Loucy (cell line): Measurements from ENCODE around the gene BBX.

Experiments used
- H2AFZ ChIP-seq: fragments of 200-600 bp; sonication (generic); 2 replicates; pipeline ENCODE4 v1.6.0; 2016; ENCODE audit warnings: antibody characterized with exemption, mild to moderate bottlenecking, low read length, moderate library complexity
- H3F3A ChIP-seq: fragments of 200-600 bp; 2 replicates; pipeline ENCODE4 v1.6.0; 2016; ENCODE audit warnings: antibody characterized with exemption, low read depth, mild to moderate bottlenecking
- H3K27me3 ChIP-seq: fragments of 200-600 bp; sonication (generic); 2 replicates; pipeline ENCODE4 v1.6.1; 2014; ENCODE audit warnings: low read length, mild to moderate bottlenecking; ENCODE audit not compliant: insufficient read depth, poor library complexity, severe bottlenecking
- H3K36me3 ChIP-seq: fragments of 200-600 bp; sonication (generic); 2 replicates; pipeline ENCODE4 v1.6.1; 2016; ENCODE audit warnings: low read length; ENCODE audit not compliant: insufficient read depth
- H3K4me1 ChIP-seq: fragments of 200-600 bp; sonication (generic); 2 replicates; pipeline ENCODE4 v1.5.1; 2014; ENCODE audit warnings: low read length, mild to moderate bottlenecking; ENCODE audit not compliant: insufficient read depth, poor library complexity, severe bottlenecking
- H3K4me2 ChIP-seq: fragments of 200-600 bp; sonication (generic); 2 replicates; pipeline ENCODE4 v1.6.0; 2014; ENCODE audit warnings: antibody characterized with exemption, low read length, low read depth, mild to moderate bottlenecking; ENCODE audit not compliant: poor library complexity, severe bottlenecking
- H3K4me3 ChIP-seq: fragments of 200-600 bp; sonication (generic); 2 replicates; pipeline ENCODE4 v1.5.1; 2014; ENCODE audit warnings: low read length, mild to moderate bottlenecking, mixed read lengths; ENCODE audit not compliant: poor library complexity, severe bottlenecking
- H3K79me2 ChIP-seq: fragments of 200-600 bp; sonication (generic); 2 replicates; pipeline ENCODE4 v1.6.1; 2014; ENCODE audit warnings: low read length; ENCODE audit not compliant: insufficient read depth
- H3K9ac ChIP-seq: fragments of 200-600 bp; sonication (generic); 2 replicates; pipeline ENCODE4 v1.6.0; 2014; ENCODE audit warnings: mild to moderate bottlenecking, low read depth, low read length, moderate library complexity; ENCODE audit not compliant: poor library complexity, severe bottlenecking
- H3K9me2 ChIP-seq: fragments of 200-600 bp; sonication (generic); replicated peaks from 2 replicates; pipeline ENCODE4 v1.6.1; 2016; ENCODE audit warnings: low read depth, low read length, mixed read lengths
- H3K9me3 ChIP-seq: fragments of 200-600 bp; sonication (generic); 2 replicates; pipeline ENCODE4 v1.6.1; 2014; ENCODE audit warnings: mild to moderate bottlenecking, antibody characterized with exemption, low read length, low read depth; ENCODE audit not compliant: insufficient read depth
- H4K20me1 ChIP-seq: fragments of 200-600 bp; sonication (generic); 2 replicates; pipeline ENCODE4 v1.6.0; 2014; ENCODE audit warnings: antibody characterized with exemption, low read length, mild to moderate bottlenecking; ENCODE audit not compliant: insufficient read depth, poor library complexity, severe bottlenecking
- EZH2phosphoT487 ChIP-seq: fragments of 200-600 bp; IDR thresholded peaks from 2 replicates; pipeline ENCODE4 v1.6.1; 2018; ENCODE audit warnings: antibody characterized with exemption, mild to moderate bottlenecking, moderate library complexity, borderline replicate concordance
- TF ChIP-seq, protein P1 (sequence below): fragments of 200-600 bp; sonication (generic); conservative IDR thresholded peaks from 2 replicates; pipeline ENCODE4 v1.5.1; 2014; ENCODE audit warnings: mild to moderate bottlenecking, antibody characterized with exemption, low read length

The BBX gene

DNA sequence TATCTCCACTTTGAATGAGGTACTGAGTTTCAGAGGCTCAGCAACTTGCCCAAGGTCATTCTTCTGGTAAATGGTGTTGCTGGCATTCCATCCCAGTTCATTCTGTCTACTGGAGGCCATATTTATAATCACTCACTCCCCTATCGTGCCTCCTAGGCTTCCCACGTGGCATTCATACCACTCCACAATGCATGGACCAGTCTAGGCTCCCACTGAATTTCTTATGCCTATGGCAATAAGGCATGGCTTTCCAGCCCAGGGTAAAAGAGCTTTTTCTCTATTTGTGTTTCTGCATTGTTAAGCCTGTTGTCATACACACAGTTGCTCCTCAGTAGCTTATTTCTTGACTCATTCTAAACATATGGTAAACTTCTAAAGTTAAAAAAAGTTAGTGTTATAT lies 19.9 kb downstream of the BBX start:
- Histone ChIP-seq H2AFZ (no peak overlapping the region), H3K4me1 (peaks cover 3% of the 10 kb centered on the region), H3K9ac (no peak overlapping the region), H3K36me3 (peaks cover 7% of the 10 kb centered on the region; the same call in 1 of the 2 replicates), H3K27me3 (no peaks in the 10 kb centered on the region), H3K9me2 (no peaks in the 10 kb centered on the region), H3K9me3 (no peaks in the 10 kb centered on the region), H3F3A (no peaks in the 10 kb centered on the region), H3K4me2 (no peak overlapping the region), H4K20me1 (peaks cover 23% of the 10 kb centered on the region), H3K4me3 (no peak overlapping the region), H3K79me2 (peaks cover 57% of the 10 kb centered on the region)
- no peak for TF ChIP-seq EZH2phosphoT487
- TF ChIP-seq, protein P1, sequence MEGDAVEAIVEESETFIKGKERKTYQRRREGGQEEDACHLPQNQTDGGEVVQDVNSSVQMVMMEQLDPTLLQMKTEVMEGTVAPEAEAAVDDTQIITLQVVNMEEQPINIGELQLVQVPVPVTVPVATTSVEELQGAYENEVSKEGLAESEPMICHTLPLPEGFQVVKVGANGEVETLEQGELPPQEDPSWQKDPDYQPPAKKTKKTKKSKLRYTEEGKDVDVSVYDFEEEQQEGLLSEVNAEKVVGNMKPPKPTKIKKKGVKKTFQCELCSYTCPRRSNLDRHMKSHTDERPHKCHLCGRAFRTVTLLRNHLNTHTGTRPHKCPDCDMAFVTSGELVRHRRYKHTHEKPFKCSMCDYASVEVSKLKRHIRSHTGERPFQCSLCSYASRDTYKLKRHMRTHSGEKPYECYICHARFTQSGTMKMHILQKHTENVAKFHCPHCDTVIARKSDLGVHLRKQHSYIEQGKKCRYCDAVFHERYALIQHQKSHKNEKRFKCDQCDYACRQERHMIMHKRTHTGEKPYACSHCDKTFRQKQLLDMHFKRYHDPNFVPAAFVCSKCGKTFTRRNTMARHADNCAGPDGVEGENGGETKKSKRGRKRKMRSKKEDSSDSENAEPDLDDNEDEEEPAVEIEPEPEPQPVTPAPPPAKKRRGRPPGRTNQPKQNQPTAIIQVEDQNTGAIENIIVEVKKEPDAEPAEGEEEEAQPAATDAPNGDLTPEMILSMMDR = no peak

DNA sequence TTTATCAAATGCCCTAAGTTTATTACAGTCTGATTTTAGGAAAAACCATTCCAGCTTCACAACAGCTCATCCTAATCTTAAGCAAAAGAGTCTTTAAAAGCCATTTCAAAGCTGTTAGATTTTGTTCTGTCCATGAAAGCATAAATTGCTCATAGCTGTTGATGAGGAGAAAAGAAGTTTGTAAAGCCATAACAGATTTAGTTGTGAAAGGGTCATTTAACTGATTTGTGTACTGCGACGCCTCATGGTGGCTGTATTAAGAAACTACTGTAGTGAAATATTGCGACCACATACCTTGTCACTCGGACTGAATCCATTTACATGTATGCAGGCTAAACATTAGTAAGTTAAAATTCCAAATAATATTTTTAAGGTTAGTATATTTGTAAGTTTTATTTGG lies 20.9 kb downstream of the BBX start:
- H4K20me1 ChIP-seq = peaks cover 31% of the 10 kb centered on the region
- H3K9ac ChIP-seq = no peak overlapping the region
- H3F3A ChIP-seq = no peaks in the 10 kb centered on the region
- no peak overlapping the region for H2AFZ ChIP-seq
- H3K27me3 ChIP-seq = no peaks in the 10 kb centered on the region
- H3K9me3 ChIP-seq = no peaks in the 10 kb centered on the region
- H3K36me3 ChIP-seq = peaks cover 3% of the 10 kb centered on the region; the same call in 1 of the 2 replicates
- TF ChIP-seq EZH2phosphoT487 = no peak
- TF ChIP-seq, protein P1 = peak; percentile 78
- H3K4me1 ChIP-seq = peaks cover 3% of the 10 kb centered on the region
- H3K4me2 ChIP-seq = no peak overlapping the region
- H3K9me2 ChIP-seq = no peaks in the 10 kb centered on the region
- peaks cover 62% of the 10 kb centered on the region for H3K79me2 ChIP-seq
- no peak overlapping the region for H3K4me3 ChIP-seq

DNA sequence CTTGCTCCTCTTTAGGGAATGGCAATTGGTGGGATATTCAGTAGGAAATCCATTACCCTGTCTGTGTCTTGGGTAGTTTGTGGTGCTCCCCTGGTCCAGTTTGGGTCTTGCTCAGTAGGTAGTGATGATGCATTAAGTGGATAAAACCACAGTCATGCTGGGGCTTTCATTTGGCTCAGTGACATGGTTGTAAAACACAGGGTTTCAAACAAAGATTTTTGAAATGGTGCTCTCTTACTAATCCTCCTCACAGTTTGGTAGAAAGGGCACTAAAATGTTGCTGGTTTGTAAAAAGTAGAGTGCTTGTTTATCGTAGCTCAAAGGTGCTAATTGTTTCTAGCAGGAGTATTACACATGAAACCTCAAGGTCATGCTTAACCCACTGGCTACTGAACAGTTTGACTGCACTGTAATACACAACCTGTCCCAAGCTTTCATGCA lies 22.9 kb downstream of the BBX start:
- peaks cover 34% of the 10 kb centered on the region for H4K20me1 ChIP-seq
- TF ChIP-seq EZH2phosphoT487 = no peak
- TF ChIP-seq, protein P1 = no peak
- peaks cover 5% of the 10 kb centered on the region; the same call in 1 of the 2 replicates for H3K36me3 ChIP-seq
- H3K4me2 ChIP-seq = no peak overlapping the region
- no peaks in the 10 kb centered on the region for H3K9me3 ChIP-seq
- H3K9ac ChIP-seq = no peak overlapping the region
- no peaks in the 10 kb centered on the region for H3K9me2 ChIP-seq
- H2AFZ ChIP-seq = no peak overlapping the region
- no peaks in the 10 kb centered on the region for H3K27me3 ChIP-seq
- no peak overlapping the region for H3K4me3 ChIP-seq
- H3K79me2 ChIP-seq = peaks cover 68% of the 10 kb centered on the region
- peaks cover 3% of the 10 kb centered on the region for H3K4me1 ChIP-seq
- no peaks in the 10 kb centered on the region for H3F3A ChIP-seq
